ENCODE data around the gene FAM217B.

Gene FAM217B

DNA sequence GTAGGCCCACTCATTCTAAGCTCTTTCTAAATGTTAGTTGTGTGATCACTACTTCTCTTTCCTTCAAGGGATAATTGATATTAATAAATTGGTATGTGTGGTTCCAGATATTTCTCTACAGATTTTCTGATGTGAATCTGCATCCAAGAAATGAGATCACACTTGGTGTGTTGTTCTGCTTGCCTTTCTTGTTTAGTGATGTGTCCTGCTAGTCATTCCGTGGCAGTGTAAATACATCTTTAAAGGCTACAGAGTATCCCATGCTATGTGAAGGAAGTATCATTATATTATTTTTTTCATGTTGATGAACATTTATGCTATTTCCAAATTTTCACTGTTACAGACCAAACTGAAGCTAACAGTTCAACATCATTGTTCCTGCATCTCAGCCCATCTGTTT, 31.2 kb downstream of the FAM217B start:
- no peaks in the 10 kb centered on the region for H3K27me3 ChIP-seq (replicated peaks; ENCODE audit: insufficient read depth, low read length)
- H3K36me3 ChIP-seq (replicated peaks; ENCODE audit: insufficient read depth, low read length) = no peaks in the 10 kb centered on the region
- no peak overlapping the region for H3K27ac ChIP-seq (ENCODE audit: low read length)
- no peak overlapping the region for H3K9ac ChIP-seq (ENCODE audit: low read length)
- DNase-seq = no peak
- no peaks in the 10 kb centered on the region for H3K4me1 ChIP-seq (ENCODE audit: low read length)
- H3K79me2 ChIP-seq (ENCODE audit: low read length) = no peaks in the 10 kb centered on the region
- H3K9me3 ChIP-seq (replicated peaks; ENCODE audit: insufficient read depth, low read length) = no peaks in the 10 kb centered on the region
- no peak for TF ChIP-seq EZH2phosphoT487 (IDR thresholded peaks at IDR 0.05; ENCODE audit: low read length)
- TF ChIP-seq EZH2 (optimal IDR thresholded peaks at IDR 0.05; ENCODE audit: low read depth, low read length) = no peak
- TF ChIP-seq CTCF (IDR thresholded peaks at IDR 0.05; ENCODE audit: low read length) = no peak
- H3F3A ChIP-seq (ENCODE audit: insufficient read depth, low read length) = no peaks in the 10 kb centered on the region
- H3K4me2 ChIP-seq (ENCODE audit: low read depth, low read length) = no peak overlapping the region
- no peaks in the 10 kb centered on the region for H4K20me1 ChIP-seq (ENCODE audit: insufficient read depth, low read length)
- no peaks in the 10 kb centered on the region for H3K9me2 ChIP-seq (replicated peaks; ENCODE audit: insufficient read depth, low read length)
- H3K4me3 ChIP-seq (ENCODE audit: low read length) = no peak overlapping the region
- no peak overlapping the region for H2AFZ ChIP-seq (ENCODE audit: low read length)

GRCh38 chr20:59972037-59972801, 32.0 kb downstream of the FAM217B start:
- TF ChIP-seq EZH2phosphoT487 (IDR thresholded peaks at IDR 0.05; ENCODE audit: low read length) (no peak), EZH2 (optimal IDR thresholded peaks at IDR 0.05; ENCODE audit: low read depth, low read length) (no peak), CTCF (IDR thresholded peaks at IDR 0.05; ENCODE audit: low read length) (no peak)
- Histone ChIP-seq H3K9me2 (replicated peaks; ENCODE audit: insufficient read depth, low read length) (no peaks in the 10 kb centered on the region), H4K20me1 (ENCODE audit: insufficient read depth, low read length) (no peaks in the 10 kb centered on the region), H3K4me2 (ENCODE audit: low read depth, low read length) (no peak overlapping the region), H3K79me2 (ENCODE audit: low read length) (no peaks in the 10 kb centered on the region), H2AFZ (ENCODE audit: low read length) (no peak overlapping the region), H3K36me3 (replicated peaks; ENCODE audit: insufficient read depth, low read length) (no peaks in the 10 kb centered on the region), H3K27ac (ENCODE audit: low read length) (no peak overlapping the region), H3K9ac (ENCODE audit: low read length) (no peak overlapping the region), H3K27me3 (replicated peaks; ENCODE audit: insufficient read depth, low read length) (no peaks in the 10 kb centered on the region), H3K9me3 (replicated peaks; ENCODE audit: insufficient read depth, low read length) (no peaks in the 10 kb centered on the region), H3F3A (ENCODE audit: insufficient read depth, low read length) (no peaks in the 10 kb centered on the region), H3K4me1 (ENCODE audit: low read length) (no peaks in the 10 kb centered on the region), H3K4me3 (ENCODE audit: low read length) (no peak overlapping the region)
- no peak for DNase-seq

GRCh38 chr20:59976156-59976782, 36.1 kb downstream of the FAM217B start:
- H3K4me2 ChIP-seq (ENCODE audit: low read depth, low read length) = no peak overlapping the region
- H3F3A ChIP-seq (ENCODE audit: insufficient read depth, low read length) = no peaks in the 10 kb centered on the region
- DNase-seq = no peak
- no peak for TF ChIP-seq EZH2phosphoT487 (IDR thresholded peaks at IDR 0.05; ENCODE audit: low read length)
- TF ChIP-seq EZH2 (optimal IDR thresholded peaks at IDR 0.05; ENCODE audit: low read depth, low read length) = no peak
- no peak for TF ChIP-seq CTCF (IDR thresholded peaks at IDR 0.05; ENCODE audit: low read length)
- H3K36me3 ChIP-seq (replicated peaks; ENCODE audit: insufficient read depth, low read length) = no peaks in the 10 kb centered on the region
- H2AFZ ChIP-seq (ENCODE audit: low read length) = no peak overlapping the region
- H3K27me3 ChIP-seq (replicated peaks; ENCODE audit: insufficient read depth, low read length) = no peaks in the 10 kb centered on the region
- H3K9me3 ChIP-seq (replicated peaks; ENCODE audit: insufficient read depth, low read length) = no peaks in the 10 kb centered on the region
- no peaks in the 10 kb centered on the region for H3K4me1 ChIP-seq (ENCODE audit: low read length)
- H3K9ac ChIP-seq (ENCODE audit: low read length) = no peak overlapping the region
- no peak overlapping the region for H3K4me3 ChIP-seq (ENCODE audit: low read length)
- no peaks in the 10 kb centered on the region for H3K9me2 ChIP-seq (replicated peaks; ENCODE audit: insufficient read depth, low read length)
- no peaks in the 10 kb centered on the region for H4K20me1 ChIP-seq (ENCODE audit: insufficient read depth, low read length)
- no peak overlapping the region for H3K27ac ChIP-seq (ENCODE audit: low read length)
- no peaks in the 10 kb centered on the region for H3K79me2 ChIP-seq (ENCODE audit: low read length)

Data from MM.1S (cell line).